SU-DHL-6 (cell line): ENCODE measurements around the gene FNBP1L.

Experiments
- CTCF ChIP-seq: fragments of 200-600 bp; sonication (generic); IDR thresholded peaks from one replicate; pipeline ENCODE4 v1.5.1; 2017; ENCODE audit warnings: antibody characterized with exemption, mild to moderate bottlenecking, low read length, moderate library complexity; ENCODE audit not compliant: insufficient read depth, poor library complexity, severe bottlenecking
- EZH2phosphoT487 ChIP-seq: fragments of 200-600 bp; sonication (generic), shearing (Covaris generic); conservative IDR thresholded peaks from 2 replicates; pipeline ENCODE4 v1.6.1; 2018; ENCODE audit warnings: mild to moderate bottlenecking, antibody characterized with exemption, low read length, moderate library complexity, mixed read lengths

GRCh38 chr1:93495911-93496310 is 48.0 kb downstream of the FNBP1L start:
- TF ChIP-seq CTCF (no peak), EZH2phosphoT487 (no peak)
